PFSK-1 (cell line): ENCODE results near the gene RFX3.

ENCODE experiments used
- POLR2AphosphoS5 ChIP-seq: IDR thresholded peaks from 2 replicates; pipeline ENCODE4 v1.6.1; 2012; ENCODE audit warnings: low read depth, mild to moderate bottlenecking, control low read depth, low read length, moderate library complexity
- REST ChIP-seq, 2 experiments: IDR thresholded peaks; 2 replicates each; pipeline versions ENCODE4 v1.6.1 to v1.8.0; 2011 to 2012; ENCODE audit warnings: low read depth in 2 of 2, low read length in 2 of 2, control low read depth in 1 of 2, inconsistent platforms in 1 of 2, mild to moderate bottlenecking in 1 of 2, moderate library complexity in 1 of 2; ENCODE audit not compliant: insufficient read depth in 1 of 2
- SIN3A ChIP-seq: IDR thresholded peaks from 2 replicates; pipeline ENCODE4 v1.6.1; 2012; ENCODE audit warnings: mild to moderate bottlenecking, low read length, moderate library complexity, borderline replicate concordance; ENCODE audit not compliant: insufficient read depth
- TAF1 ChIP-seq: IDR thresholded peaks from 2 replicates; pipeline ENCODE4 v1.6.1; 2012; ENCODE audit warnings: low read length, control low read depth, borderline replicate concordance; ENCODE audit not compliant: insufficient read depth

DNA sequence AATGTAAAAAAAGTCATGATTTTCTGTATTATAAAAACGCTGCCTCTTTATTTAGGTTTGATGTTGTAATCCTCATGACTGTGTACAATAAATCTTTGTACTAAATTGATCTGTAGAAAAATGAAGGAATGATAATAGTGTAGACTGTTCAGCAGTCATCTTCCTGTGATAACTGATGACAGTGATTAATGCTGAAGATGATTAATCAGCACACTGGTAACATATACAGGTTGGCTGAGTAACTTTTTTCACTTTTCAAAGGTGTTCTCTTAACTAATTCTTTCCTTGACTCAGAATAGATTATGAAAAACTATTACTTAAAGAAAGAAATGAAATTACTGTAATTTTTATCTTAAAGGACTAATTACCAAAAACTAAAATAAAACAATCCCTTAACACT lies 122.5 kb downstream of the RFX3 start:
- TF ChIP-seq REST (IDR thresholded peaks at IDR 0.05; ENCODE audit: insufficient read depth in 1 of 2, low read depth in 2 of 2, low read length in 2 of 2) = no peak
- no peak for TF ChIP-seq POLR2AphosphoS5
- no peak for TF ChIP-seq SIN3A
- no peak for TF ChIP-seq TAF1
